ENCODE measurements around the gene HECW1. TPM values are rescaled to one million over a fixed set of nuclear protein-coding genes. Genes with fewer than 3 reads are reported as not detected.
A peak's percentile ranks its signal among the peaks of the same experiment; 100 is the strongest.

The HECW1 gene
- total and polyA plus RNA-seq, 2 of the 13 experiments (the other 11 are each of a cell fraction or from before 2014, with no cell fraction given) = not detected

DNA sequence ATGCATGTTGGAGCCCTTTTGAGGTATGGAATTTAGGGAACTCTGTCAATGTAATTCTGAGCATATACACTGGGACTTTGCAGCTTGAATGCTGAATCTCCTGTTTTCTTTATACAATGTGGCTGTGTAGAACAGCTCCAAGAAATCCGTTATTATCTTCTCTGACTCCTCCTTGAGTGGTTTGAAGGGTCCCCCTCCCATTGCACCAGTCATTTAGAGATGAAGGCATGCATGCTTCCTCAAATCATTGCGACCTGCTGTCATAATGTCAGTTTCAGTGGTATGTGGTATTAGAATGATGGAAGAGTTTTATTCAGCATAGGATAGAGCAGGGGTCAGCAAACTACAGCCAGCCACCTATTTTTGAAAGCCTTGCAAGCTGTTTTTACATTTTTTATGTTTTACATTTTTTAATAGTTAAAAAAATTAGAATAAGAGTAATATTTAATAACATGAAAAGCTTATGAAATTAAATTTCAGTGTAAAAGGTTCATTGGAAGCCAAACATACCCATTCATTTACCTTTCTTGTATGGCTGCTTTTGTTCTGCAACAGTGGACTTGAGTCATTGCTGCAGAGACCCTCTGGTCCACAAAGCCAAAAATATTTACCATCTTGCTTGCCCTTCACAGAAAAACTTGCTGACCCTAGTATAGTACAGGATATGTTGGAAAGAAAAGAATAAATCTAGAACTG is 478.6 kb downstream of the HECW1 start:
- H3K36me3 ChIP-seq (replicated peaks in 1 of 2; ENCODE audit: control insufficient read depth in 1 of 2, insufficient read depth in 2 of 2, low read length in 2 of 2) = peaks cover 0 to 4% of the 10 kb centered on the region in 2 experiments; a peak in 2 of 5 replicates
- intact Hi-C loops (cut with micrococcal nuclease; ENCODE audit: unreplicated experiment) (no loop called here), in situ Hi-C loops (cut with HindIII; ENCODE audit: extremely low pct_ligation_motif_present, low pct_unique_long_range_greater_than_20kb) (no loop called here)
- ChIA-PET CTCF (ENCODE audit: low intra/inter-chr PET ratio, low total read pairs) (no interaction called here), POLR2A (interaction anchor here (1.5 kb wide), 1 partner anchor 8 kb away, joined by 5 read pairs; the partner anchor contains the start of gene STK17A)
- H3K27ac ChIP-seq (ENCODE audit: extremely low read length, insufficient read depth, low read length) = peak overlapping the region; percentile 43
- BruUV-seq (replicated peaks) = no TSS peak
- ATAC-seq (peak; percentile 26), FAIRE-seq (no peak), DNase-seq (ENCODE audit: low spot score) (no peak)
- H3K9me3 ChIP-seq (ENCODE audit: low read length) = no peaks in the 10 kb centered on the region
- H3K4me2 ChIP-seq (ENCODE audit: low read depth, low read length) = peak overlapping the region; percentile 34
- H3K9ac ChIP-seq (ENCODE audit: insufficient read depth, low read depth, low read length) = 0 out of 2 replicates have a peak overlapping the region, but pooled peaks have one; percentile 5
- TF ChIP-seq, protein P1, sequence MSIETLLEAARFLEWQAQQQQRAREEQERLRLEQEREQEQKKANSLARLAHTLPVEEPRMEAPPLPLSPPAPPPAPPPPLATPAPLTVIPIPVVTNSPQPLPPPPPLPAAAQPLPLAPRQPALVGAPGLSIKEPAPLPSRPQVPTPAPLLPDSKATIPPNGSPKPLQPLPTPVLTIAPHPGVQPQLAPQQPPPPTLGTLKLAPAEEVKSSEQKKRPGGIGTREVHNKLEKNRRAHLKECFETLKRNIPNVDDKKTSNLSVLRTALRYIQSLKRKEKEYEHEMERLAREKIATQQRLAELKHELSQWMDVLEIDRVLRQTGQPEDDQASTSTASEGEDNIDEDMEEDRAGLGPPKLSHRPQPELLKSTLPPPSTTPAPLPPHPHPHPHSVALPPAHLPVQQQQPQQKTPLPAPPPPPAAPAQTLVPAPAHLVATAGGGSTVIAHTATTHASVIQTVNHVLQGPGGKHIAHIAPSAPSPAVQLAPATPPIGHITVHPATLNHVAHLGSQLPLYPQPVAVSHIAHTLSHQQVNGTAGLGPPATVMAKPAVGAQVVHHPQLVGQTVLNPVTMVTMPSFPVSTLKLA (IDR thresholded peaks at IDR 0.05) = no peak
- TF ChIP-seq POGZ (CRISPR knock-in tag; IDR thresholded peaks at IDR 0.05) (no peak), MBNL3 (CRISPR knock-in tag; conservative IDR thresholded peaks at IDR 0.05) (no peak), ZNF567 (CRISPR knock-in tag; IDR thresholded peaks at IDR 0.05; ENCODE audit: borderline replicate concordance) (no peak), ERF (CRISPR knock-in tag; IDR thresholded peaks at IDR 0.05) (no peak)
- TF ChIP-seq, protein P2, sequence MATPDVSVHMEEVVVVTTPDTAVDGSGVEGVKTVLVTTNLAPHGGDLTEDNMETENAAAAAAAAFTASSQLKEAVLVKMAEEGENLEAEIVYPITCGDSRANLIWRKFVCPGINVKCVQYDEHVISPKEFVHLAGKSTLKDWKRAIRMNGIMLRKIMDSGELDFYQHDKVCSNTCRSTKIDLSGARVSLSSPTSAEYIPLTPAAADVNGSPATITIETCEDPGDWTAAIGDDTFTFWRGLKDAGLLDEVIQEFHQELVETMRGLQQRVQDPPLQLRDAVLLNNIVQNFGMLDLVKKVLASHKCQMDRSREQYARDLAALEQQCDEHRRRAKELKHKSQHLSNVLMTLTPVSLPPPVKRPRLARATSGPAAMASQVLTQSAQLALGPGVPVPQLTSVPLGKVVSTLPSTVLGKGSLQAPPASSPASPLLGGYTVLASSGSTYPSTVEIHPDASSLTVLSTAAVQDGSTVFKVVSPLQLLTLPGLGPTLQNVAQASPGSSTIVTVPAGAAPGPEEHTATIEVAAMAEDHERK (CRISPR knock-in tag; IDR thresholded peaks at IDR 0.05; ENCODE audit: low read depth) = no peak
- TF ChIP-seq, protein P3, sequence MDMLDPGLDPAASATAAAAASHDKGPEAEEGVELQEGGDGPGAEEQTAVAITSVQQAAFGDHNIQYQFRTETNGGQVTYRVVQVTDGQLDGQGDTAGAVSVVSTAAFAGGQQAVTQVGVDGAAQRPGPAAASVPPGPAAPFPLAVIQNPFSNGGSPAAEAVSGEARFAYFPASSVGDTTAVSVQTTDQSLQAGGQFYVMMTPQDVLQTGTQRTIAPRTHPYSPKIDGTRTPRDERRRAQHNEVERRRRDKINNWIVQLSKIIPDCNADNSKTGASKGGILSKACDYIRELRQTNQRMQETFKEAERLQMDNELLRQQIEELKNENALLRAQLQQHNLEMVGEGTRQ (IDR thresholded peaks at IDR 0.05; ENCODE audit: low read depth, low read length) = no peak
- TF ChIP-seq, protein P3 (CRISPR knock-in tag; IDR thresholded peaks at IDR 0.05; ENCODE audit: borderline replicate concordance) = no peak
- TF ChIP-seq, protein P4, sequence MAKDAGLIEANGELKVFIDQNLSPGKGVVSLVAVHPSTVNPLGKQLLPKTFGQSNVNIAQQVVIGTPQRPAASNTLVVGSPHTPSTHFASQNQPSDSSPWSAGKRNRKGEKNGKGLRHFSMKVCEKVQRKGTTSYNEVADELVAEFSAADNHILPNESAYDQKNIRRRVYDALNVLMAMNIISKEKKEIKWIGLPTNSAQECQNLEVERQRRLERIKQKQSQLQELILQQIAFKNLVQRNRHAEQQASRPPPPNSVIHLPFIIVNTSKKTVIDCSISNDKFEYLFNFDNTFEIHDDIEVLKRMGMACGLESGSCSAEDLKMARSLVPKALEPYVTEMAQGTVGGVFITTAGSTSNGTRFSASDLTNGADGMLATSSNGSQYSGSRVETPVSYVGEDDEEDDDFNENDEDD (CRISPR knock-in tag; IDR thresholded peaks at IDR 0.05; ENCODE audit: borderline replicate concordance) = no peak
- H3K4me3 ChIP-seq (replicated peaks in 1 of 3; ENCODE audit: insufficient read depth in 1 of 3, low read depth in 2 of 3, low read length in 3 of 3) = no peak overlapping the region
- H2AFZ ChIP-seq (ENCODE audit: low read length) = no peak overlapping the region
- peaks cover 95% of the 10 kb centered on the region for H3K79me2 ChIP-seq (ENCODE audit: insufficient read depth, low read length)
- peaks cover 42% of the 10 kb centered on the region for H4K20me1 ChIP-seq (ENCODE audit: insufficient read depth, low read length)
- H3K27me3 ChIP-seq (ENCODE audit: control insufficient read depth in 1 of 2, insufficient read depth in 2 of 2, low read length in 2 of 2) = no peaks in the 10 kb centered on the region
- H3K4me1 ChIP-seq (ENCODE audit: insufficient read depth, low read length) = peaks cover 78% of the 10 kb centered on the region
- 90% methylated on average over 2 of the region's 2 CpGs for WGBS (ENCODE audit: low lambda C conversion rate)

Measured in HepG2 (cell line).